GM10266 (cell line): Measurements from ENCODE around the gene UNC13C.

ENCODE experiments used
- DNase-seq: peaks from one replicate; pipeline ENCODE4 v3.0.0; 2012; ENCODE audit errors: extremely low spot score
- TF ChIP-seq, protein P1 (sequence below): IDR thresholded peaks from 2 replicates; pipeline ENCODE4 v1.5.1; 2012; ENCODE audit warnings: mild to moderate bottlenecking, low read depth; ENCODE audit not compliant: control insufficient read depth, insufficient read depth; ENCODE audit errors: missing control alignments

The UNC13C gene

DNA sequence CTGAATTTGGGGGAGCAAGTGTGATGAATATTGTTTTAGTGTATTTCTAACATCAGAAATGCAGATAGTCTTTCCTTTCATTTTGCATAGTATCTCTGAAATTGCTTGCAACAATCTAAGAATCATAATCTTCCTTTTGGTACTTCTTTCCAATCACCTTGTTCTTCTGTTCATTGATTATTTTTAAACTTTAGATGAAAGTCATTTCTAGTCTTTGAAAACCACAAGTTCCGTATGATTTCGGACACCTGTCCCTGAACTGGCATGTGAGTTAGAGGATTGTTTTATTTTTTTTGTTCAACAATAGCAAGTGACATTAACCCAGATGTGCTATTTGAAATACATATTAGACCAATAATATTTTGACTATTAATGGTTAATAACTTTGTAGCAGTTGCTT, 329.7 kb downstream of the UNC13C start:
- DNase-seq = no peak
- TF ChIP-seq, protein P1, sequence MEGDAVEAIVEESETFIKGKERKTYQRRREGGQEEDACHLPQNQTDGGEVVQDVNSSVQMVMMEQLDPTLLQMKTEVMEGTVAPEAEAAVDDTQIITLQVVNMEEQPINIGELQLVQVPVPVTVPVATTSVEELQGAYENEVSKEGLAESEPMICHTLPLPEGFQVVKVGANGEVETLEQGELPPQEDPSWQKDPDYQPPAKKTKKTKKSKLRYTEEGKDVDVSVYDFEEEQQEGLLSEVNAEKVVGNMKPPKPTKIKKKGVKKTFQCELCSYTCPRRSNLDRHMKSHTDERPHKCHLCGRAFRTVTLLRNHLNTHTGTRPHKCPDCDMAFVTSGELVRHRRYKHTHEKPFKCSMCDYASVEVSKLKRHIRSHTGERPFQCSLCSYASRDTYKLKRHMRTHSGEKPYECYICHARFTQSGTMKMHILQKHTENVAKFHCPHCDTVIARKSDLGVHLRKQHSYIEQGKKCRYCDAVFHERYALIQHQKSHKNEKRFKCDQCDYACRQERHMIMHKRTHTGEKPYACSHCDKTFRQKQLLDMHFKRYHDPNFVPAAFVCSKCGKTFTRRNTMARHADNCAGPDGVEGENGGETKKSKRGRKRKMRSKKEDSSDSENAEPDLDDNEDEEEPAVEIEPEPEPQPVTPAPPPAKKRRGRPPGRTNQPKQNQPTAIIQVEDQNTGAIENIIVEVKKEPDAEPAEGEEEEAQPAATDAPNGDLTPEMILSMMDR = no peak

DNA sequence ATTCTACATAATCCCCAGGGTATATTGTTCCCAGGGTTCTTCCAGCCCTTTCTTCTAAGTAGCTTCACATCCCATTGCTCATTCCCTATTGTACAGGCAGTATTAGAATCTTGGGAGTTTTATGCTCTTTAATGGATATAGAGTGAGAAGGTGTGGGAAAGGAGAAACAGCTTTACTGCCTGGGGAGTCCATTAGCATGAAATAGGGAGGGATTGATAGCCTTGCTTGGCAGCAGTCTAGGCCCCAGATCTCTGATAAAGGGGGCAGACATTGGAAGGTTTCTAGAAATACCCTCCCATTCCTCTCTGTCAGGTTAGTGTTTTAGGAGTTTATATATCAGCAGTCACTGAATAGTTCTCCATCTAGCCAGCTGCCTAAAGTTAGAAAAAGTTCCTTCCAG, 334.3 kb downstream of the UNC13C start:
- no peak for DNase-seq
- TF ChIP-seq, protein P1 = no peak

DNA sequence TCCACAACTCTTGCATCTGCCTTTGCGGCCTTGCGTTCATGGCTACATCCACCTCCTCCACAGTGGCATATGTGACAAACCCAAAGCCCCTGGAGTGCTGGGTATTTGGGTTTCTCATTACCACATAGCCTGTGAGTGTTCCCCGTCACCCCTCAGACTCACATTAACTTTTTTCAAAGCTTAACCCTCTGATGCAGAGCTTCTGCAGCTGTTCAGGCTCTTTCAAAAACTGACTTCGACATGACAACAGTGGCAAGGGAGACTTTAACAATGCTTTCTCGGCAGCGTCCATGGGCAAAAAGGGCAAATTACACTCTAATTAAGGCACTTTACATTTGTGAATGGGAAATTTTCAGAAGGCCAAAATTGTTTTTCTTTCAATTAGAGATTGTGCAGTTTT, 343.2 kb downstream of the UNC13C start:
- no peak for DNase-seq
- TF ChIP-seq, protein P1 = no peak

DNA sequence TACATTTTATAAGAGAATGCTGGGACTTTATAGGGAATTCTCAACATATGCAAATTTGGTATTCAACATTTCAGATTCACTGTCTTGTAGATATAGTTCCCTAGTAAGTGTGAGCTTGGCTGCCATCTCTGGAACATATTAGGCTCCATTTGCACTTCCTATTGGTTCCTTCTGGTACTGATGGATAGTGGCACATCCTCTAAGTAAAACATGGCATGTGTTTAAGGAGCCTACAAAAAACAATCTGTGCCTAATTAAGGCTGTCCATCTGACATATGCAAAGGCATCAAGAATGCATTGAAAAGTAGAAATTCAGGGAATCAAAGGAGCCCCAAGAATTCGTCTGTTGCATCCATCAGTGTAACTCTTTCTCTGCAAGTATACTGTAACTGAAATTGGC, 344.1 kb downstream of the UNC13C start:
- DNase-seq = no peak
- TF ChIP-seq, protein P1 = no peak

DNA sequence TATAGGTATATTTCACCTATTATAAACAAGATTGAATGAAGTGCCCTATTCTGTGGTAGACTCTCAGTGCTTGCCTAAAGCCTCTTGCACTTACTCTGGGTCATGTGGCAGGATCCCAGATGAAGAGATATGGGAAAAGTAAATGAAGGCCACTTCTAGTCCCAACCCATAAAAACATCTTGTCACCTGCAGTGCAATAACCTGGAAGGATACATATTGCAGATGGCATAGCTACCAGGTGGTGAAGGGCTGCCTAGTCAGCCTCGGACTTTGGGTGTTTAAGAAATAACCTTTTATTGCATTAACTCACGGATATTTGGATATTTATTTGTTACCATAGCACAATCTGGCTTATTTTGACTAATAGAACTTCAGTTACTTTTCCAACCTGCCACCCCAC, 367.1 kb downstream of the UNC13C start:
- TF ChIP-seq, protein P1 = no peak

DNA sequence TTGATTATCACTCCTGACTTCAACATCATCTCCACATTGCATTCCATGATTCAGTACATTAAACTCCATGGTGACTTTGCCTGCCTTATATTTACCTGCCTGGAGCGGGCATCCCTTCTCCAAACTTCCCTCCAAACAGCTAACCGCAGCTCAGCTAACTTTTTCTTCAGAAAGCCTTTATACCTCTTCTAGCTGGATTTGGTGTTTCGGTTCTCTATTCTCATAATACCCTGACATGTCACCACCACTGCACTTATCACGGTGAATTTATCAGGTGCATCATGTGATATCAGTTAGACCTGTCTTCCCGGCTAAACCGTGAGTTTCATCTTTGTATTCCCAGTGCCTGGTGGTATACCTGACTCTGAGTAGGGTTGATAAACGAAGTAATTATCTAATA, 367.6 kb downstream of the UNC13C start:
- no peak for DNase-seq

More for the DNA sequence above, 367.1 kb downstream of the UNC13C start:
- no peak for DNase-seq

DNA sequence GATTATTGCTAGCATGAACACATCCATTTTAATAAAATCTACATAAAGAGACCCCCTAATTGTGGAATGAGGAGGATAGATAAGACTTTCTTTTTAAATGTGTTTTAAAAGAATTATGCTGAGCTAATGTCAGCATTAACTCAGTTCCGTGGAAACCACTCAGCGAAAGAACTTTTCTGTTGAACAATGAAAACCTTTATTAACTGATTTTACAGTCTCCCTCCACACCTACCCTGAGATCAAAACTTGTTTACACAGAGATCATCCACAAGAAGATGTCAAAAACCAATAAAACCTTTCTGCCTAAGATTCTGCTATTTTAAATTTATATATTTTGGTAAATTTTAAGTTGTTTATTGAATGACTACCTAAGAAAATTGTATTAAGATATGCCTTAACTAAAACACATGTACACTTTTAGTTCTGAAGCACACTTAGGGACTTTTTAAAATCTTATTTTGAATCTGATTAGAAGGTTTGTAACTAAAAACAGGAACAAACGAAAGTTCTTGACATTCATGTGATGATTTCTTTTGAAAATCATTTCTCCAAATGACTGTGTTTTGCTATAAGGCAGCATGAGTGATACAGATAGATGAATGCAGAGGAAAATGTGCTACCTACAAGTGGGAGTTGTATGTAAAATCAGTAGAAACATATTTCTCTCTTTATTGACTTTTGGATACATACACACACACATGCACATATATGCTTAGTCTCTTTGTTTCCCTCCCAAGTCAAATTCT, 369.0 kb downstream of the UNC13C start:
- TF ChIP-seq, protein P1 = no peak
- DNase-seq = no peak

More for the DNA sequence above, 367.6 kb downstream of the UNC13C start:
- TF ChIP-seq, protein P1 = no peak
